Upper lobe of left lung (tissue), 6 donors: ENCODE data around the gene ACOT12. TPM values are rescaled to one million over a fixed set of nuclear protein-coding genes. Genes with fewer than 3 reads are reported as not detected.

Source experiments
- ATAC-seq, 2 donors: fragments of 200-7000 bp; cut with Tn5 transposase; one replicate each; pipeline ENCODE4 v1.9.1; 2022; ENCODE audit warnings: mild to moderate bottlenecking in 2 of 2, moderate library complexity in 2 of 2; ENCODE audit not compliant: low FRiP score in 2 of 2
- DNase-seq, 2 donors: peaks; one replicate each; pipeline ENCODE4 v3.0.0-alpha.2; 2019 to 2020
- H3K27ac ChIP-seq, 4 donors: fragments of 200-600 bp; sonication (generic); one replicate each; pipeline ENCODE4 v1.5.1; 2016 to 2019
- H3K27me3 ChIP-seq, 4 donors: fragments of 200-600 bp; sonication (generic); one replicate each; pipeline ENCODE4 v1.5.1; 2017 to 2019
- H3K36me3 ChIP-seq, 4 donors: fragments of 200-600 bp; sonication (generic); one replicate each; pipeline ENCODE4 v1.5.1; 2016 to 2019
- H3K4me1 ChIP-seq, 4 donors: fragments of 200-600 bp; sonication (generic); one replicate each; pipeline ENCODE4 v1.5.1; 2018 to 2019
- H3K4me3 ChIP-seq, 4 donors: fragments of 200-600 bp; sonication (generic); one replicate each; pipeline ENCODE4 v1.5.1; 2017 to 2019; ENCODE audit warnings: mild to moderate bottlenecking in 2 of 4, moderate library complexity in 1 of 4
- H3K9me3 ChIP-seq, 4 donors: fragments of 200-600 bp; sonication (generic); one replicate each; pipeline ENCODE4 v1.5.1; 2018 to 2019
- EP300 ChIP-seq, 4 donors: sonication (generic); formaldehyde crosslinking; IDR thresholded peaks; one replicate each; pipeline ENCODE4 v1.5.1; 2017; ENCODE audit warnings: antibody characterized with exemption in 4 of 4, control low read depth in 2 of 4
- POLR2A ChIP-seq, 4 donors: fragments of 450-650 bp; IDR thresholded peaks; one replicate each; pipeline ENCODE4 v1.5.1; 2016 to 2017; ENCODE audit warnings: antibody characterized with exemption in 4 of 4, mild to moderate bottlenecking in 2 of 4
- POLR2AphosphoS5 ChIP-seq, 2 donors: sonication (generic); formaldehyde crosslinking; IDR thresholded peaks; one replicate each; pipeline ENCODE4 v1.5.1; 2017; ENCODE audit warnings: antibody characterized with exemption in 2 of 2
- WGBS, 2 donors: methylation state at CpG; one replicate each; pipeline ENCODE4 v1.1.5; 2017 to 2018; 5-methylcytosine and 5-hydroxymethylcytosine counted together
- total RNA-seq, 6 donors: library from RNA; depleted of rRNA in 4 of 6; stranded (reverse); fragments of >200 nt in 4 of 6; gene quantifications; one replicate each; pipeline versions ENCODE4 v1.1.0 to v1.2.1, GENCODE V29; 2016 to 2021
- TF ChIP-seq, protein P1 (sequence below), 6 experiments: fragments of 450-650 bp in 4 of 6; fragments of 200-600 bp in 2 of 6; sonication (generic) in 2 of 6; IDR thresholded peaks; one replicate each; pipeline ENCODE4 v1.5.1; 2016 to 2019; ENCODE audit warnings: antibody characterized with exemption in 6 of 6
- donor health status: DM: no; HTN: no; CAD: no; lungs with moderate emphysema.
- donor health status: DM: no; HTN: yes; CAD: no; lungs with severe emphysema.

ACOT12 gene
- total RNA-seq, 6 donors from 2014 or later, result not detected

DNA sequence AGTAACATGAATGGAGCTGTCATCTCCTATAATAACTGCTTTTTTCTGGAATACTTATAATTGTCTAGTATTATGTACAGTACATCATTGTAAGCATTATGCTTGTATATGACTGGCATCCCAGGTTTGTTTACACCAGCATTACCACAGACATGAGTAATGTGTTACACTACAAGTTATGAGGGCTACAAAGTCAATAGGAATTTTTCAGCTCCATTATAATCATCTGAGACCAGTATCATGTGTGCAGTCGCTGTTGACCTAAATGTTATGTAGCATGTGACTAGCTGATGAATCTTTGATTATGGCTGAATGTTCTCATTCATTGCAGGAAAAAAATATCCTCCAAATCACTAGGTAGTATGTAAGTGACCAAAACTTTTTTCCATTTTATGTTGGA is 90.4 kb downstream of the ACOT12 start:
- Histone ChIP-seq H3K4me3 (no peak overlapping the region), H3K36me3 (peaks cover 0 to 5% (median 0%) of the 10 kb centered on the region in 4 donors), H3K27ac (no peak overlapping the region), H3K27me3 (no peaks in the 10 kb centered on the region), H3K4me1 (peaks cover 25 to 40% (median 26%) of the 10 kb centered on the region in 4 donors), H3K9me3 (no peaks in the 10 kb centered on the region)
- WGBS, 2 donors, result 87 to 93% methylated on average over 1 of the region's 1 CpG
- TF ChIP-seq, protein P1, sequence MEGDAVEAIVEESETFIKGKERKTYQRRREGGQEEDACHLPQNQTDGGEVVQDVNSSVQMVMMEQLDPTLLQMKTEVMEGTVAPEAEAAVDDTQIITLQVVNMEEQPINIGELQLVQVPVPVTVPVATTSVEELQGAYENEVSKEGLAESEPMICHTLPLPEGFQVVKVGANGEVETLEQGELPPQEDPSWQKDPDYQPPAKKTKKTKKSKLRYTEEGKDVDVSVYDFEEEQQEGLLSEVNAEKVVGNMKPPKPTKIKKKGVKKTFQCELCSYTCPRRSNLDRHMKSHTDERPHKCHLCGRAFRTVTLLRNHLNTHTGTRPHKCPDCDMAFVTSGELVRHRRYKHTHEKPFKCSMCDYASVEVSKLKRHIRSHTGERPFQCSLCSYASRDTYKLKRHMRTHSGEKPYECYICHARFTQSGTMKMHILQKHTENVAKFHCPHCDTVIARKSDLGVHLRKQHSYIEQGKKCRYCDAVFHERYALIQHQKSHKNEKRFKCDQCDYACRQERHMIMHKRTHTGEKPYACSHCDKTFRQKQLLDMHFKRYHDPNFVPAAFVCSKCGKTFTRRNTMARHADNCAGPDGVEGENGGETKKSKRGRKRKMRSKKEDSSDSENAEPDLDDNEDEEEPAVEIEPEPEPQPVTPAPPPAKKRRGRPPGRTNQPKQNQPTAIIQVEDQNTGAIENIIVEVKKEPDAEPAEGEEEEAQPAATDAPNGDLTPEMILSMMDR (IDR thresholded peaks at IDR 0.05), result no peak
- TF ChIP-seq POLR2AphosphoS5 (IDR thresholded peaks at IDR 0.05) (no peak), EP300 (IDR thresholded peaks at IDR 0.05) (no peak), POLR2A (IDR thresholded peaks at IDR 0.05) (no peak)
- ATAC-seq (no peak), DNase-seq (no peak)

DNA sequence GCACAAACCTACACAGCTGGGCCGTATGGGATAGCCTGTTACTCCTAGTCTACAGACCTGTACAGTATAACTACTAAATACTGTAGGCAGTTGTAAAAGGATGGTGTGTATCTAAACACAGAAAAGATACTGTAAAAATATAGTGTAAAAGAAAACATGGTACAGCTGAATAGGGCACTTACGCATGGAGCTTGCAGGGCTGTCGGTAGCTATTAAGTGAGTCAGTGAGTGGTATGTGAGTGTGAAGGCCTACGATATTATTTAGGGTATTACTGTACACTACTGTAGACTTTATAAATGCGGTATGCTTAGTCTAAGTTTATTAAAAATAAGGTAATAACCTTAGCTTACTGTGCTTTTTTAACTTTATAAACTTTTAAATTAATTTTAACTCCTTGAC is 91.3 kb downstream of the ACOT12 start:
- ATAC-seq, result no peak
- Histone ChIP-seq H3K27ac (no peak overlapping the region), H3K36me3 (peaks cover 0 to 5% (median 0%) of the 10 kb centered on the region in 4 donors), H3K27me3 (no peaks in the 10 kb centered on the region), H3K9me3 (no peaks in the 10 kb centered on the region), H3K4me1 (peaks cover 25 to 42% (median 26%) of the 10 kb centered on the region in 4 donors), H3K4me3 (peak overlapping the region in 3 of 4 donors; percentile 61 to 82 (median 73))
- no peak for DNase-seq
- TF ChIP-seq POLR2A (IDR thresholded peaks at IDR 0.05), result no peak
- TF ChIP-seq POLR2AphosphoS5 (IDR thresholded peaks at IDR 0.05), result no peak
- no peak for TF ChIP-seq EP300 (IDR thresholded peaks at IDR 0.05)
- TF ChIP-seq, protein P1 (IDR thresholded peaks at IDR 0.05), result no peak
- WGBS, 2 donors, result 90 to 93% methylated on average over 5 of the region's 5 CpGs

DNA sequence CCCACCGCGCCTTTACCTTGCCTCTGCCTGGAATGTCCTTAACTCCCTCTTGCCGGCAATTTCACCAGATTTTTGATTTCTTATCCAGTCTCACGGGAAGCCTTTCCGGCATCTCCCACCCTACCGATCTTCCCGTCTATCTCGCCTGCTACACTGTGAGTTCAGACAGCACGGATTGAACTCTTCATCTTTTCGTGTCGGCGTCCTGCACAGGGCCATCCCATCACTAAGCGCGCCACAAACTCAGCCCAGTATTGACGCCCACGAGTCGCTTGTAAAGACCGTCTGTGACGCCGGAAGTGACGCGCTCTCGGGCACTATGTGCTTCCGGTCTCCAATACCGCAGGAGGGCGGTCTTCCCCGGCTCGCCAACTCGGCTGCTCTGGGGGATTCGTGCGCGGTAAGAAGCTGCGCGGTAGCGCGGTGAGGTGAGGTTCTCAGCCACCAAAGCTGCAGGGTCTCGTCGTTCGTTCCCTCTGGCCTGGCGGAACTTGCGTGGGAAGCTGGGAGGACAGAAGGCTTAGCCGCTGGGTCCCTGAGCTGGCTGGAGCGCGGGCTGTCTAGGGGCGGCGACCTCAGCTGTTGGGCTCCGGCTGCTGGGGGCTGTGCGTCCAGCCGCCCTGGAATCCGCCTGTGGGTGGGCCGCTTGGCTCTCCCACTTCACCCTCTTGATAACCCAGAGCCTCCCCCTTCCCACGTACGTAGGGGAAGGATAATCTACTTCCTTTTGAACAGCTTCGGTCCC is 92.5 kb downstream of the ACOT12 start, which contains the start of gene ZCCHC9:
Gene ZCCHC9, plus strand, starts transcription at position 317 of the 745 bp plus-strand sequence. CDS start 3,171 bp downstream, outside the sequence.
- ATAC-seq (peak; percentile 98), DNase-seq (peak; percentile 91 to 94)
- H3K4me3 ChIP-seq, result peak within 1 kb of the TSS; percentile 61 to 82 (median 76)
- no peaks in the 10 kb centered on the region for H3K9me3 ChIP-seq
- peak within 1 kb of the TSS; percentile 90 to 94 (median 93) for H3K27ac ChIP-seq
- peaks cover 26 to 42% (median 30%) of the 10 kb centered on the region in 4 donors for H3K4me1 ChIP-seq
- peak in 1 of 4 donors; percentile 61 for TF ChIP-seq EP300 (IDR thresholded peaks at IDR 0.05)
- TF ChIP-seq, protein P1 (IDR thresholded peaks at IDR 0.05), result peak in 2 of 6 experiments; percentile 22 to 52
- TF ChIP-seq POLR2AphosphoS5 (IDR thresholded peaks at IDR 0.05), result peak; percentile 93 to 96
- TF ChIP-seq POLR2A (IDR thresholded peaks at IDR 0.05), result peak in 3 of 4 donors; percentile 78 to 92 (median 83)
- WGBS, 2 donors, result 0 to 1% methylated on average over 30 to 42 of the region's 54 CpGs
- H3K27me3 ChIP-seq, result no peaks in the 10 kb centered on the region
- H3K36me3 ChIP-seq, result peaks cover 0 to 5% (median 0%) of the 10 kb centered on the region in 4 donors

DNA sequence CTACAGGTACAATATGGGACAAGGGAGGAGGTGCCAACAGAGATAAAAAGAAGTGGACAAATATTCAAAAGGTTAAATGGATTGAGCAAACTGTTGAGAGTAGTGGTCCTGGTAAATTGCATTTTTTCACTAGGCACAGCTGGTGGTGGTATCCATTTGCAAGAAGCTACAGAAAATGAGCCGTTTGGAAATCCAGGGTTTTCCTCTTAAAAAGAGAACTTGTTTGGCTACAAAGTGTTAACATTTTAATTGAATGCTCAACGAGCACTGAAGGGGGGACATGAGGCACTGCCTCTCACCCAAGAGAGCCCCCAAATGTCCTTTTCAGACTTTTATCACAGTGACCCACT is 93.0 kb downstream of the ACOT12 start:
- 0% methylated on average over 2 of the region's 2 CpGs for WGBS, 2 donors
- peaks cover 0 to 5% (median 0%) of the 10 kb centered on the region in 4 donors for H3K36me3 ChIP-seq
- peak overlapping the region; percentile 90 to 94 (median 93) for H3K27ac ChIP-seq
- no peaks in the 10 kb centered on the region for H3K27me3 ChIP-seq
- peak overlapping the region; percentile 61 to 82 (median 76) for H3K4me3 ChIP-seq
- peaks cover 26 to 42% (median 30%) of the 10 kb centered on the region in 4 donors for H3K4me1 ChIP-seq
- no peaks in the 10 kb centered on the region for H3K9me3 ChIP-seq
- ATAC-seq, result no peak
- no peak for DNase-seq
- TF ChIP-seq, protein P1 (IDR thresholded peaks at IDR 0.05), result no peak
- TF ChIP-seq EP300 (IDR thresholded peaks at IDR 0.05) (no peak), POLR2A (IDR thresholded peaks at IDR 0.05) (no peak), POLR2AphosphoS5 (IDR thresholded peaks at IDR 0.05) (no peak)
